Stomach (tissue), 9 donors: ENCODE data around the gene BIN1. TPM values are rescaled to one million over a fixed set of nuclear protein-coding genes. Genes with fewer than 3 reads are reported as not detected.

Experiments
- DNase-seq, 2 donors: peaks; one replicate each; pipeline versions ENCODE4 v3.0.0 to v3.0.0-alpha.2; 2013 to 2019
- H3K27ac ChIP-seq, 5 donors: fragments of 200-600 bp in 4 of 5; sonication (generic) in 4 of 5; one replicate each; pipeline ENCODE4 v1.5.1; 2013 to 2019; ENCODE audit warnings: mild to moderate bottlenecking in 1 of 5, moderate library complexity in 1 of 5
- H3K27me3 ChIP-seq, 3 donors: fragments of 200-600 bp; sonication (generic); one replicate each; pipeline ENCODE4 v1.5.1; 2017 to 2019; ENCODE audit warnings: mixed run types in 1 of 3
- H3K36me3 ChIP-seq, 4 donors: fragments of 200-600 bp; sonication (generic); 1 replicate in 3 of 4; 2 replicates in 1 of 4; pipeline ENCODE4 v1.5.1; 2016 to 2019
- H3K4me1 ChIP-seq, 4 donors: fragments of 200-600 bp; sonication (generic); one replicate each; pipeline ENCODE4 v1.5.1; 2016 to 2019
- H3K4me3 ChIP-seq, 4 donors: fragments of 200-600 bp; sonication (generic) in 3 of 4; one replicate each; pipeline ENCODE4 v1.5.1; 2016 to 2019; ENCODE audit warnings: mild to moderate bottlenecking in 1 of 4
- H3K9me3 ChIP-seq, 4 donors: fragments of 200-600 bp; sonication (generic); one replicate each; pipeline ENCODE4 v1.5.1; 2016 to 2019
- CTCF ChIP-seq, 7 experiments: fragments of 450-650 bp in 4 of 7; fragments of 200-600 bp in 3 of 7; sonication (generic) in 3 of 7; IDR thresholded peaks; one replicate each; pipeline ENCODE4 v1.5.1; 2016 to 2019; ENCODE audit warnings: antibody characterized with exemption in 7 of 7, control low read depth in 2 of 7, mild to moderate bottlenecking in 1 of 7
- EP300 ChIP-seq: sonication (generic); formaldehyde crosslinking; IDR thresholded peaks from one replicate; pipeline ENCODE4 v1.6.1; 2017; ENCODE audit warnings: antibody characterized with exemption
- POLR2A ChIP-seq, 4 donors: fragments of 450-650 bp; IDR thresholded peaks; one replicate each; pipeline ENCODE4 v1.6.1; 2016; ENCODE audit warnings: antibody characterized with exemption in 4 of 4, control low read depth in 2 of 4, mild to moderate bottlenecking in 1 of 4, moderate library complexity in 1 of 4
- POLR2AphosphoS5 ChIP-seq, 3 donors: sonication (generic); formaldehyde crosslinking; IDR thresholded peaks; one replicate each; pipeline ENCODE4 v1.6.1; 2016; ENCODE audit warnings: antibody characterized with exemption in 3 of 3
- WGBS, 5 donors: extraction: QIAGEN DNeasy Blood & Tissue Kit in 3 of 5; methylation state at CpG; one replicate each; pipeline versions ENCODE4 v1.1.5 to v1.1.7; 2013 to 2018; 5-methylcytosine and 5-hydroxymethylcytosine counted together
- intact Hi-C: fragments of 100-400 bp; cut with DNase I; formaldehyde crosslinking; loops from one replicate; pipeline ENCODE4 v1.15.1; 2023; ENCODE audit warnings: low total_unique reads
- polyA plus RNA-seq, 3 donors: library from polyadenylated mRNA; stranded (reverse); fragments of 200-250 nt; gene quantifications; one replicate each; pipeline ENCODE4 v1.2.3, GENCODE V29; 2013
- total RNA-seq, 5 donors: library from RNA; depleted of rRNA; stranded (reverse); fragments of >200 nt; gene quantifications; one replicate each; pipeline versions ENCODE4 v1.1.0 to v1.2.3, GENCODE V29; 2014 to 2016
- donor health status: healthy with polysubstance abuse.
- donor health status: Bipolar disorder and iron deficiency.
- donor health status: healthy.

The BIN1 gene
- total and polyA plus RNA-seq, 8 donors = 39.1 to 175 (median 47.8) TPM

- intact Hi-C loops = no loop called here
- H3K36me3 ChIP-seq = no peaks in the 10 kb centered on the region
- peak overlapping the region in 1 of 5 donors; percentile 87 for H3K27ac ChIP-seq
- DNase-seq = no peak
- peaks cover 58 to 96% (median 69%) of the 10 kb centered on the region in 4 donors for H3K4me1 ChIP-seq
- no peak overlapping the region for H3K4me3 ChIP-seq
- H3K27me3 ChIP-seq = no peaks in the 10 kb centered on the region
- 86 to 96% (median 92%) methylated on average over 6 of the region's 6 CpGs for WGBS, 5 donors
- H3K9me3 ChIP-seq = no peaks in the 10 kb centered on the region
- TF ChIP-seq POLR2AphosphoS5 (IDR thresholded peaks at IDR 0.05) = no peak
- TF ChIP-seq EP300 = no peak
Observed at GRCh38 chr2:127079358-127079920, 27.5 kb downstream of the BIN1 start.

GRCh38 chr2:127078666-127079270, 28.2 kb downstream of the BIN1 start:
- Histone ChIP-seq H3K36me3 (peaks cover 0 to 1% (median 0%) of the 10 kb centered on the region in 4 donors), H3K9me3 (no peaks in the 10 kb centered on the region), H3K4me1 (peaks cover 51 to 96% (median 66%) of the 10 kb centered on the region in 4 donors), H3K27me3 (no peaks in the 10 kb centered on the region), H3K4me3 (no peak overlapping the region), H3K27ac (peak overlapping the region in 1 of 5 donors; percentile 64)
- no peak for TF ChIP-seq CTCF (IDR thresholded peaks at IDR 0.05)
- DNase-seq = no peak
- intact Hi-C loops = no loop called here
- 63 to 75% (median 64%) methylated on average over 5 of the region's 5 CpGs for WGBS, 5 donors

- Histone ChIP-seq H3K4me1 (peaks cover 44 to 96% (median 62%) of the 10 kb centered on the region in 4 donors), H3K9me3 (no peaks in the 10 kb centered on the region), H3K36me3 (peaks cover 0 to 9% (median under 1%) of the 10 kb centered on the region in 4 donors), H3K4me3 (no peak overlapping the region), H3K27me3 (no peaks in the 10 kb centered on the region), H3K27ac (peak overlapping the region in 2 of 5 donors; percentile 34 to 64)
- TF ChIP-seq CTCF (IDR thresholded peaks at IDR 0.05) = no peak
- no peak for TF ChIP-seq POLR2AphosphoS5 (IDR thresholded peaks at IDR 0.05)
- no peak for TF ChIP-seq EP300
- TF ChIP-seq POLR2A (IDR thresholded peaks at IDR 0.05) = no peak
- 86 to 93% (median 88%) methylated on average over 1 to 5 of the region's 5 CpGs for WGBS, 5 donors
- DNase-seq = no peak
- intact Hi-C loops = no loop called here
Observed at GRCh38 chr2:127078028-127078427, 28.9 kb downstream of the BIN1 start.

- 76 to 91% (median 86%) methylated on average over 4 to 11 of the region's 11 CpGs for WGBS, 5 donors
Observed at GRCh38 chr2:127076924-127077323, 30.0 kb downstream of the BIN1 start.

More at GRCh38 chr2:127076924-127077323, 30.0 kb downstream of the BIN1 start:
- Histone ChIP-seq H3K4me1 (peaks cover 32 to 93% (median 52%) of the 10 kb centered on the region in 4 donors), H3K36me3 (peaks cover 0 to 19% (median 8%) of the 10 kb centered on the region in 4 donors), H3K27me3 (no peaks in the 10 kb centered on the region), H3K9me3 (no peaks in the 10 kb centered on the region), H3K27ac (peak overlapping the region in 2 of 5 donors; percentile 34 to 64), H3K4me3 (no peak overlapping the region)
- intact Hi-C loops = no loop called here
- no peak for DNase-seq
- TF ChIP-seq POLR2AphosphoS5 (IDR thresholded peaks at IDR 0.05) (no peak), CTCF (IDR thresholded peaks at IDR 0.05) (no peak), EP300 (no peak), POLR2A (IDR thresholded peaks at IDR 0.05) (no peak)
